GM18873 (cell line): ENCODE results near the gene ANO7.
"Not testable (repeated sequence)": the region's sequence is repeated elsewhere in the genome, so short reads cannot be mapped to it uniquely, and the experiment has no call there.

Source experiments
- ATAC-seq: cut with Tn5 transposase; IDR thresholded peaks from one replicate; pipeline ENCODE4 v1.9.1; 2021; ENCODE audit warnings: mild to moderate bottlenecking, moderate library complexity, moderate number of reproducible peaks; ENCODE audit not compliant: unreplicated experiment, low FRiP score

The ANO7 gene

DNA sequence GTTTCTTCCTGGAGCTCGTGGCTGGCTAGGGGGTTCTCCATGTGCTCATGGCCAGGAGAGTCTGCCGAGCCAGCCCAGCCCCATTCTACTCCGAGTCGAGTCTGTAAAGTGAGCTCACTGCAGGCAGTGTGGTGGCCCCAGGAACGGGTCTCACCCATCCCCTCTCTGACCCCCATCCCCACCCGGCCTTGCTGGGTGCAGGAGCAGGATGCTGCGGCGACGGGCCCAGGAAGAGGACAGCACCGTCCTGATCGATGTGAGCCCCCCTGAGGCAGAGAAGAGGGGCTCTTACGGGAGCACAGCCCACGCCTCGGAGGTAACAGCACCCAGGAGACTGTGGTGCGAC lies 1.4 kb downstream of the ANO7 start:
- ATAC-seq, result no peak

DNA sequence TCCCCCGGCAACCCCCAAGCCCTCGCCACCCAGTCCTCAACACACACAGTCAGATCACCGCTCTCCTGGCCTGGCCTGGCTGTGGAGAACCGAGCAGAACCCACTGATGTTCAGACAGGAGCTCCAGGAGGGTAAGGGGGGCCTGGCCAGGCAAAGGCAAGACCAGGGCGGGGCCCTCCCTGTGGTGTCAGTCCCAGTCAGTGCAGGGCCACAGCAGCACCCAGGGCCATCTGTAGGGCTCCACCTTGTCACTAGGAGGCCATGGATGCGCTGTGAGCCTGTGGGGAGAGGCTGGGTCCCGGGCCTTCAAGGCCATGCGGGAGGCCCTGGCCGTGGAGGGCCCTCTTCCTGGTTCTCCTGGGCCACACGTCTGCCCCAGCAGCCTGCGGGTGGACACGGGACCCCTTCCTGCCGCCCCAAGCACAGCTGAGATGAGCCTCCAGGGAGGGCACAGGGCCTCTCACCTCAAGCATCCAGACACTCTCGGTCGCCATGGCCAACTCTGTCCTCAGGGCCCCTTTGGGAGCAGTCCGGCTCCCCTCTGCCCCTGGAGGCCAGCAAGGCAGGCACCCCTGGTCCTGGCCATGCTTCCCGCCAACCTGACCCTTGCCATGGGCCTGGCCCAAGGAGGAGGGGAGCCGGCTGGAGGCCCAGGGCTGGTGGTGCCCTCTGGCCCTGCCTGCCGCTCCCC lies 2.0 kb downstream of the ANO7 start:
- no peak for ATAC-seq

DNA sequence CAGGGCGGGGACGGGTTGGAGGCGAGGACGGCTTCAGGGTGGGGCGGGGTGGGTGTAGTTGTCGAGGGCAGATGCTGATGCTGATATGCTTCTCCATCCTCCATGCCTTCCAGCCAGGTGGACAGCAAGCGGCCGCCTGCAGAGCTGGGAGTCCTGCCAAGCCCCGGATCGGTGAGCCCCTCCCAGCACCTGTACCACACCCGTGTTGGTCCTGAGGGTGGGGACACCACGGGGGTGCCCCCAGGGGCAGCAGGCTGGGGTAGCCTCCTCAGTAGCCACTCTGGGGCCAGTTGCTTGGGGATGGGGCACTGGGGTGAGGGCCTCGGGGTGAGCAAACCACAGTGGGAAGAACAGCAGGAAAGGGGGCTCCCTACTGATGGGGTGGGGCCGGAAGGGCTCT lies 2.6 kb downstream of the ANO7 start:
- no peak for ATAC-seq

DNA sequence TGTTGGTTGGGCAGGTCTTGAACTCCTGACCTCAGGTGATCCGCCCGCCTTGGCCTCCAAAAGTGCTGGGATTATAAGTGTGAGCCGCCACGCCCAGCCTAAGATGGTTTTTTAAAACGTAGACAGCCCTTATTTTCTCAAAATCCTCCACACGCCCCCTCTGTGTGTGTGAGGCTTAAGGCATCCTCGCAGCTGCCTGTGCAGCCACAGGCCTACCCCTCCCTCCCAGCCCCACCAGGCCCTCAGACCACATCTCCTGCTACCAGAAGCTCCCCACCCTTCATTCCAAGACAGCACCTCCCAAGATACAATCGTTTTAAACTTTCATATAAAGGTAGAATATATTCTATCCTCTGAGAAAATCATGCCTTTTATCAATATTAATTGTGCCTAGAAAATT lies 4.8 kb downstream of the ANO7 start:
- no peak for ATAC-seq

DNA sequence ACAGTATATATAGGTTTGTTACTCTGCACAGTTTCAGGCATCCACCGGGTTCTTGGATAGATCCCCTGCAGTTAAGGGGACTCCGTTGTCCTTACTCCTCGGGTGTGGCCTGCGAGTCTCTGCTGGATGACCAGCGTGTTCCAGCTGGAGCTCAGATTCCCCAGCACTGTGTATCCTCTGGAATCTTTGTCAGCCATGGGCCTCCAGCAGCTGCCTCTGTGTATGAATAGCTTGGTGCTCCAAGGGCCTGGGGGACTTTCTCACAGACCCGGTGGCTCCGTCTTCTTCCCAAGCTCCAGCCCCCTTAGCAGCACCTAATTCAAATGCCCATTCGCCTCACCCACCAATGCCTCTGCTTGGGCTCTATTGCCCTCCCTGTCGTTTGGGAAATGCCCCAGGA lies 6.3 kb downstream of the ANO7 start:
- ATAC-seq, result no peak

DNA sequence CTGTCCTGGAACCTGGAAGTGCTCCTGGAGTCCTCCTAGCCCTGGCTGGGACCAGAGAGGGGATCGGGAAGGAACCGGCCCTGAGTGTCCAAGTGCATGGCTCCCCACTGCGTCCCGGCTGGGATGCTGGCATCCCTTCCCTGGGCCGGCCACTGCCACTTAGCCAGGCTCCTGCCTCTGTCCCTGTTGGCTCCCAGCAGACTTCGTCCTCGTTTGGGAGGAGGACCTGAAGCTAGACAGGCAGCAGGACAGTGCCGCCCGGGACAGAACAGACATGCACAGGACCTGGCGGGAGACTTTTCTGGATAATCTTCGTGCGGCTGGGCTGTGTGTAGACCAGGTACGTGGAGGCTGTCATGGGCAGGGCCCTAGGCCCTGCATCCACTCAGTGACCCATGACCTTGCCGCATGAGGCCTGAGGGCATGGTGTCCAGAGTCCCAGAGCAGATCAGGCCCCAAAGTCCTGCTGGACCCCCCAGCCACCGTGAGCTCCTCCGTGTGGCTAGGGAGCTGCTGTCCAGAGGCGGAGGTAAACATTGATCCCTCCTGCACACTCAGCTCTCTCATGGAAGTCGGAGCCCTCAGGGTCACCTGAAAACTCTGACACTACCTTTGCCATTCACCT lies 7.1 kb downstream of the ANO7 start:
- ATAC-seq, result no peak

DNA sequence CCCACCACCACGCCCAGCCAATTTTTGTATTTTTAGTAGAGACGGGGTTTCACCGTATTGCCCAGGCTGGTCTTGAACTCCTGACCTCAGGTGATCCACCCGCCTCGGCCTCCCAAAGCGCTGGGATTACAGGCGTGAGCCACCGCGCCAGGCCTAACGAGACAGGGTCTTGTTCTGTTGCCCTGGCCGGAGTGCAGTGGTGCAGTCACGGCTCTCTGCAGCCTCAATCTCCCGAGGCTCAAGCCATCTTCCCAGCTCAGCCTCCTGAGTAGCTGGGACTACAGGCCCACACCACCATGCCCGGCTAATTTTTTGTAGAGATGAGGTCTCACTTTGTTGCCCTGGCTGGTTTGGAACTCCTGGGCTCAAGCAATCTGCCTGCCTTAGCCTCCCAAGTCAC lies 8.8 kb downstream of the ANO7 start:
- ATAC-seq, result not testable (repeated sequence)

DNA sequence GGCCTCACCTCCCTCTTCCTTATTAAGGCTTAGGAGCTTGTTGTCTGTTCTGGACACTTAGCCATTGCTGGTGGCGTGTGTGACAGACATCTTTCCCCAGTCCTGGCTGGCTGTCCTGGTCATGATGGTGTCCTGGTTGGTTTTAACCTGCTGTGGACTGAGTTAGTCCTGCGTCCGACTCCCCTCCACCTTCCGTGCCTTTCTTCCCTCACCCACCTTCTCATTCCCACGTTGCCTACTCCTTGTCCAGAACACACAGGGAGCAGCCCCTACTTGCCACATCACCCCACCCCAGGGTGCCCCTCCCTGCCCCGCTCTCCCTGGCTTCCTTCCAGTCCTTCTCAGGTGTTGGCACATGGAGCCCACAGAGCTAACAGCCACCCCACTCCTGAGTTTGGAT lies 9.5 kb downstream of the ANO7 start:
- no peak for ATAC-seq

DNA sequence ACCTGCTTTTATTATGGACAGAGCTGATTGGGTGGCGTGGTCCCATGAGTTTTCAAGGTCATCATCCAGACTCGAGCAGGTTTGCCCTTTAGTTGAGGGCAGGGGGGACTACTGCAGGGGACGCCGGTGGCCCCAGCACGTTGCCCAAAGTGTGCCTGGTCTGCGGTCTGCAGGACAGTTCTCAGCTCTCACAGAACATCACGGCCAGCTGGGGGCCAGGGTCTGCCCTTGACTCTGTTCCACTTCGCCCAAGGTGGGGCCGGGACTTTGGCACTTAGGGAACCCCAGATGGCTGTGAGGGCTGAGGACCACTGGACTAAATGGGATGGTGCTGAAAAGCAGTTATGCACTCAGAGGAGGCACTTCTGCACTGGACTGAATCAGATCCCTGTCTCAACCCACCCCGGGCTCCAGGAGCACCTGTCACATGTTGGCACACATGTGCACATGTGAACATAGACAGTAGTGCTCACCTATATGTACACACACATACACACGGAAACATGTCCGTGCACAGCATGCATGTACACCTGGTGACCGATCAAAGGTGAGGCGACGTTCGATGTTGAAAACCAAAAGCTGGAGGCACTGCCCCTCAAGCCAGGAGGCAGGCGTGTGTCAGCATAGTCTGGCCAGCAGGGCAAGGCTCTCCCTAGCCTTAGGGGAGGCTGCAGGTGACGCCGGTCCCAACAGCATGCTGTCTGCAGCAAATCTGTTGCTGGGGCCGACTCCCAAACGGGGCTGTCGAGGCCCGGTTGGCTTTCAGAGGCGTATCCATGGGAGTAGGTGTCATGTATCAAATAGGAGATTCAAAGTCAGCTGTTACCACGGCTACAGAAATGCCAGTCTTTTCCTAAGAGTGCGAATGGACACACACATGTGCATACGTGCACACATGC lies 10.2 kb downstream of the ANO7 start:
- no peak for ATAC-seq

DNA sequence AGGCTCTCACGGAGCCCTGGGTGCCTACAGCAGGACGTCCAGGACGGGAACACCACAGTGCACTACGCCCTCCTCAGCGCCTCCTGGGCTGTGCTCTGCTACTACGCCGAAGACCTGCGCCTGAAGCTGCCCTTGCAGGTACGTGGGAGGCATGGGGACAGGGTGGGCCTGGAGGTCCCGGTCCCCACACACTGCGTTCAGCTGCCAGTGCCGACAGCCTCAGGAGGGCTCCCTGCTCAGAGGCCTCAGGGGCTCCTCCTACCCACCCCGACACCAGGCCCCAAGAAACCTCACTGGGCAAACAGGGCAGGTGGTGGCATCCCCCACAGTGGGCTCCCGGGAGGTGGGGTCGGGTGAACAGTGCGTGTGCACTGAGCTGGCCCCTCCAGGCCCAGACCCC lies 10.8 kb downstream of the ANO7 start:
- ATAC-seq, result no peak

DNA sequence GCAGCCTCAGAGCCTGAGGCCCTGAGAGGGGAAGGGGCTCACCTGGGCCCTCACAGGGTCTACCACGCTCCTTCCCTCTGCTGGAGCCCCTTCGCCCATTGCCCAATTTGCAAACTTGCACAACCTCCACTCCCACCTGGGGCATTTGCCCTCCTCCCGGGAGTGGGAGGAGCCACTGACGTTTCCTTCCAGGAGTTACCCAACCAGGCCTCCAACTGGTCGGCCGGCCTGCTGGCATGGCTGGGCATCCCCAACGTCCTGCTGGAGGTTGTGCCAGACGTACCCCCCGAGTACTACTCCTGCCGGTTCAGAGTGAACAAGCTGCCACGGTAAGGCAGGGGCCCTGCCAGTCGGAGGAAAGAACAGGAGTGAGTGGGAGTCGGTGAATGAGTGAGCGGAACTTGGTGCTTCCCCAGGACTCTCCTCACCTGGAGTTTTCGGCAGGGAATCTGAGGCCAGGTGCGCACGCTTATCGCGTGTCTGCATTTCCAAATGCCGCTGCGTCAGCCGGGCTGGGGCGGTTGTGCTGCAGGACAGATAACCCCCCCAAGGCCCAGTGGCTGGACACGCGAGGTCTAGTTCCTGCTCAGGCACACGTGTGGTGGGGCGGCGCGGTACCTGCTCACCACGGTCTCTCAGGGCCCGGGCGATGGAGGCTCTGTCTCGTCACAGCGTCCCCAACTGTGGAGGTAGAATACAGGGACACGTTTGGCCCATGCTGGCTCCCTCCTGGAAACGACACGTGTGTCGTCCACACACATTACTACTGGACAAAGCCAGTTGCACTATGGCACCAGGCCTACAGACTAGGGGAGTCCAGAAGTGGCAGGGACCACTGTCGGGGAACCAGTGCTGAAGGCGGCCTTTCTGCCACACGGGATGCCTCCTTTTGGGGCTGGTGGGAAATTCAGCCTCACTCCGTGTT lies 11.7 kb downstream of the ANO7 start:
- ATAC-seq, result no peak

DNA sequence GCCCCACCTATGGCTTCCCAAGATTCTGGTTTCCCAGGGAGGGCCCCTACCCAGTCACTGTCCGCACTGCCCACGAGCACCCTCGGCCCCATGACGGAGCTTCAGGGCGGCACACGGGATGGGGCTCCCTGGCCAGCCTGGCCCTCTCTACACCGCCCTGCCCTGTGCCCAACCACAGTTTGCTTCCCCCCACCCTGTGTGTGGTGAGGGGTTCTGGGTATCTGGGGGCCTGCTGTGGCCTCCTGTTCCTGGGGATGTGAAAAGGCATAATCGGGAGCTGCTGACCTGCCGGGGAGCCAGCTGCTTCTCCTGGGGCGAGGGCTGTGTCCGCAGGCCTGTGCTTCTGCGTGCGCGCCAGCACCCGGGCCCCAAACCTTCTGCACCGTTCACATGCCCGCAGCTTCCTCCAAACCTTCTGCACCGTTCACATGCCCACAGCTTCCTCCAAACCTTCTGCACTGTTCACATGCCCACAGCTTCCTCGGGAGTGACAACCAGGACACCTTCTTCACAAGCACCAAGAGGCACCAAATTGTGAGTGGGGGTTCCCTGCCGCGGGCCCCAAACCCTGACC lies 12.4 kb downstream of the ANO7 start:
- ATAC-seq, result no peak

DNA sequence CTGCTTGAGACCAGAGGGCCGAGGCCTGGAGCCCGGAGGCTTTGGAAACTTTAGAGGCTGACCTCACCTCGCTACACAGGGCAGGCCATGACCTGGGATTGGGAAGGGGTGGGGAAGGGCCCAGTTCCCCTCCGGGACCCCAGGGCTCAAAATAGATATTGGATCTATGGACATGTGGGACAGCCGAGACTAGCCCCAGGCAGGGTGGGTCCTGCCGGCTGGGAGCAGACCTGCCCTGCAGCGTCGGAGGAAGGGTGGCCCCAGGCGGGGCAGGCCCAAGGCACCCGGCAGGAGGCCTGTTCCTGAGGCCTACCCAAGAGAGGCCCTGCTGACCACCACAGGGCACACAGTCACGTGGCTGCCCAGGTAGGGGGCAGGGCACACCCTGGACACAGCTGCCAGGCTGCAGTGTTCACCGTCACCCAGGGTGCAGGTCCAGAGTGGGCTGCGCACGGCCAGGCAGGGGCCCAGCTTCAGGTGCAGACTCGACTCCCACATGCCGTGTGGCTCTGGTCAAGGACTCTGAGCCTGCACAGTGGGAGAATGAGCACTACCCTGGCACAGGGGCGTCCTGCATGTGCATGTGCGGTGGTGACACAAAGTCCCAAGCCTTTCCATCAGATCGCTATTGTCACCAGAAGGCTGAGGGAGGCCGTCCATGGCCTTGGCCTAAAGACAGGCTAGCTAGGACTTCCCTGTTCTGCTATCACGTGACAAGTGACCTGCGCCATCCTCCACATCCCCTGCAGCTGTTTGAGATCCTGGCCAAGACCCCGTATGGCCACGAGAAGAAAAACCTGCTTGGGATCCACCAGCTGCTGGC lies 13.2 kb downstream of the ANO7 start:
- ATAC-seq, result no peak

DNA sequence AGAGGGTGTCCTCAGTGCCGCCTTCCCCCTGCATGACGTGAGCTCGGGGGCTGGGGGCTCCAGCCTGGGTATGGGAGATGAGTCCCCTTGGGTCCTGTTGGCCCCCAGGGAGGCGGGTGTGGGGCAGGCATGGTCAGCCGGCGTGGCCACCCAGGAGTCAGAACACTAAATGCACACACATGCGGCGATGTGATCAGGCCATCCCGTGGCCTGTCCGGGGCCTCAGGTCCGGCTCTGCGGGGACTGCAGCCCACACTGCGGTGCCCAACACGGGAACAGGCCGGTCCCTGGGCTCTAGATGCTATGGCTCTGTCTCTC lies 13.8 kb downstream of the ANO7 start:
- ATAC-seq, result no peak

DNA sequence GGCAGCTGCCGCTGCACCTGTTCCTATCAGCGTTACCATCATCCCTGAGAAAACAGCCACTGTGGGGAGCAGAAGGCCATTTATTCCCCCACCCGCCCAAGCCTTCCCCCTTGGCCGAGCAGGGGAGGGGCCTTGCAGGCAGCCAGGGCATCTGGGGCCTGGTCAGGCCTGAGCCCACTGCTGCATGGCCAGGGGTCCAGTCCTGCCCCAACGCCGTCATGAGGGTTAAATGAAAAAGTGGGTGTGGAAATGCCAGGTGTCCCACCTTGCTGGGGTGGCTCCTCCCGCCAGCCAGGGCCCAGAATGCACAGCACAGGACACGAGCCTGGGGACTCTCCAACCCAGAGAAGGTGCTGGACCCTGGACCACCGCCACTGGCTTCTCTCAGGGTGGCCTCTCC lies 14.2 kb downstream of the ANO7 start:
- ATAC-seq, result no peak

DNA sequence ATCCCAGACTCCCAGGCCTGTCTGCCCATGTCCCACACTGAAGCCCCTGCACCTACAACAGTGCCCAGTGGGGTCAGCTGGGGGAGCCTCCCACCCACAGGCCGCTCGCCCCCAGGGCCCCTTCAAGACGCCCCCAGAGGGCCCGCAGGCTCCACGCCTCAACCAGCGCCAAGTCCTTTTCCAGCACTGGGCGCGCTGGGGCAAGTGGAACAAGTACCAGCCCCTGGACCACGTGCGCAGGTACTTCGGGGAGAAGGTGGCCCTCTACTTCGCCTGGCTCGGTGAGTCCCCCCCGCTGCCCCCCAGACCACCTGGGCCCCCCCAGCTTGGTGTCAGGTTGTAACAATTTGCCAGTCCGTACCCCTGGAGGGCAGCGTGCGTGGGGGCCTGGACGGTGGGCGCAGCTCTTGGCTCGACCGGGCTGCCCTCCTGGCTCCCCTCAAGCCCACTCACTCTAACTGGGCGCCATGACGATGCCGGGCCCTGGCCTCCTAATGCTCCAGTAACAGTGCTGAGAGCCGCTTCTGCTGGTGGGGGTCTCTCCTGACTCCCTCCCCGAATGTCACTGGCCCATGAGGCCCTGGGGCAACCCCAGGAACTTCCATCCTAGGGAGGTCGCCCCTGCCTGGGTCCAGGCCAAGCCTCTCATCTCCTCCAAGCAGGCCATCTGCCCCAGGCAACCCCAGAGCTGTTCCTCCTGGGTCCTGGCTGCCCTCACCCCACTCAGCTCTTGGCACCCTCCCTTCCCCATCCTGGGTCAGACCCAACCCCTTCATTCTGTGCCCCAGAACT lies 14.9 kb downstream of the ANO7 start:
- ATAC-seq, result no peak

DNA sequence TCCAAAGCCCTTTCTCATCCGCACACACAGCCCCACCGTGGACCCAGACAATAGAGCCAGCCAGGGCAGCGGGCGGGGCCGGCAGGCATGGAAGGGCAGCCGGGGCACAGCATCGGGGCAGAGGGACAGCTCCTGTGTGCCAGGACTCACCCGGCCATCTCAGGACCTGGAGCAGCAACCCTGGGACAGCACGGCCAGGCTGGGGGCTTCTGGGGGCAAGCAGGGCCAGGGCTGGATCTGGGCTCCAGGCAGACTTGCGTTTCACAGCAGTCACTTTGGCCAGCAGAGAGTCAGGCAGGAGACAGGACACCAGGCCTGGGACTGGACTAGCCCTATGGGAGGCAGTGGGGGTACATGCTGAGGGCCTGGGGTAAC lies 15.5 kb downstream of the ANO7 start:
- ATAC-seq, result no peak

DNA sequence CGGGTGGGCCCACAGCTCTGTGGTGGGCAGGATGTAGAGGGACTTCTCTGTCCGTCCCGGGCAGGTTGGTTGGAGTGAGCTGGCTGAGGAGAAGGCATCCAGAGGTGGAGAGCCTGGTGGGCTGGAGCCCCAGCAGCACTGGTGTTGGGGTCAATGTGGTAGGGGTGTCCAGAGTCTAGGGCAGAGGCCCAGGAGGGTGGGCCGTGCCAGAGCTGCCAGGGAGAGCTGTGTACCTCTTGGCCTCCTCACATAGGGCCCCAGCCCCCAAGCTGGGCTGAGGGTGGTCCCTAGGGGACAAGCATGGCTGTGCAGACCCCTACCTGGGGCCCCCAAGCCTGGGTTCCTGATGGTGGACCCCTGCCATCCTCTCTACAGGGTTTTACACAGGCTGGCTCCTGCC lies 16.0 kb downstream of the ANO7 start:
- ATAC-seq, result no peak

DNA sequence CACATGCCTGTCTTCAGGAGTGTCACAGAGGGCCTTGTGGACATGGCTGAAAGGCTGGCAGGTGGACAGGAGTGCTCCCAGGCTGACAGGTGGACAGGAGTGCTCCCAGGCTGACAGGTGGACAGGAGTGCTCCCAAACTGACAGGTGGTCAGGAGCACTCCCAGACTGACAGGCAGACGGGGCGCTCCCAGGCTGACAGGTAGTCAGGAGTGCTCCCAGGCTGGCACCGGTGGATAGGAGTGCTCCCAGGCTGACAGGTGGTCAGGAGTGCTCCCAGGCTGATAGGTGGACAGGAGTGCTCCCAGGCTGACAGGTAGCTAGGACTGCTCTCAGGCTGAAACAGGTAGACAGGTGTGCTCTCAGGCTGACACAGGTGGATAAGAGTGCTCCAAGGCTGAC lies 16.6 kb downstream of the ANO7 start:
- ATAC-seq, result no peak
